HG03064 (cell line): ENCODE results near the gene ASAP2.

ENCODE experiments used
- ATAC-seq: cut with Tn5 transposase; IDR thresholded peaks from one replicate; pipeline ENCODE4 v1.9.1; 2021; ENCODE audit warnings: low read depth; ENCODE audit not compliant: unreplicated experiment

Gene ASAP2

DNA sequence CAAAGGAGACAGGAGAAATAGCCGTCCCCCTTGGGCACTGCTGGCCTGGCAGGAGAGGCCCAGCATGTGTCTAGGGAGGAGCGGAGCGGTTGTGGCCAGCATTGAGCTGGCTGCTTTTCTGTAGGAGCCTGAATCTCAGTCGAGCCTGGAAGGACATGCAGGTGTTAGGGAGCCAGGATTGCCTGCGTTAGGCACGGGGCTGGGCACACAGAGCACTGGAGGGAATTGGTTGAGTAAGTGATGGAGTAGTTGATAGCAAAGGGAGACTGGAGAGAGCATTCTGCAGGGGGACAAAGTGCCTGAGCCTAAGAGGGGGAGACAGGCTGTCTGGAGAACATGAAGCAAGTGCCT is 22.8 kb downstream of the ASAP2 start:
- ATAC-seq: no peak

- ATAC-seq: no peak
These were observed 23.6 kb downstream of the ASAP2 start for GRCh38 chr2:9230051-9230802.

GRCh38 chr2:9230881-9231280 is 24.3 kb downstream of the ASAP2 start:
- no peak for ATAC-seq

DNA sequence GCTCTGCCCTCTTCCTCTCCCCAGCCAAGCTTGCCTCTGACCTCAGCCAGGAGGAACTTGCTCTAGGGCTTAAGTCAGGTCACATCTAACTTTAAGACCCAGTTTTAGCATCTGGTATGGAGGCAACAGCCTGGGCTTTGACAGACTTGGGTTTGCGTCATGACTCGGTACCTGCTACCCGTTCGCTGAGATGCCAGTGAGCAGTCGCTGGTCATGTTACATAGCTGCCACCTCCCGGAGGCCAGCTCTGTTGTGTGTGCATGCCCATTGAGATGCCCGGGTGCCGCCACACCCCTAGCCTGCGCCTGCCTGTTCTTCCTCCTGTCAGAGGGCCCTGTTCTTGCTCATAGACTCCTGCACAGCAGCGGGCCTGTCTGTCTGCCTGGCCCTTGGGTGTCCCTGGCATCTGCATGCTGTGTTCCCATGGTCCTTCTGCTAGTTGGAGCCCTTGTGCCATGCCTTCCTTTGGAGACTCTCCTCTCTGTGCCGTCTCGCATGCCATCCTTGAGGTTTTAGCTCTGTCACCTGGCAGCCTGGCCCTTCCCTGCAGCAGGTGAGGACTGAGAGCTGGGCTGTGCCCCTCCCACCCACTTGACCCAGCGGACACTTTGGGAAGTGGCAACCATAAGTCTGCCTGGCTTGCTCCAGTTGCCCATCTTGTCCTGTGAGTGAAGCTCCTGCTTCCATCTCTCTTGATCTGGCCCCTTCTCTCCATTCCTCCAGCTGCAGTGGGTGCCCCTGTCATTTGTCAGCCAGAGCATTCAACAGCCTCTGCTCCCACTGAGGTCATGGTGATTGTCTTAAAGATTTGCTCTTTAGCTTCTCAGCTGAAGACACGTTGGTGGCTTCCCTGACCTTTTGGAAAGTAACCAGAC is 24.9 kb downstream of the ASAP2 start:
- no peak for ATAC-seq

- ATAC-seq: no peak
These were observed 25.5 kb downstream of the ASAP2 start for GRCh38 chr2:9232166-9232479.

- no peak for ATAC-seq
These were observed 26.3 kb downstream of the ASAP2 start for GRCh38 chr2:9232886-9233285.

GRCh38 chr2:9234680-9235146 is 28.1 kb downstream of the ASAP2 start:
- no peak for ATAC-seq

DNA sequence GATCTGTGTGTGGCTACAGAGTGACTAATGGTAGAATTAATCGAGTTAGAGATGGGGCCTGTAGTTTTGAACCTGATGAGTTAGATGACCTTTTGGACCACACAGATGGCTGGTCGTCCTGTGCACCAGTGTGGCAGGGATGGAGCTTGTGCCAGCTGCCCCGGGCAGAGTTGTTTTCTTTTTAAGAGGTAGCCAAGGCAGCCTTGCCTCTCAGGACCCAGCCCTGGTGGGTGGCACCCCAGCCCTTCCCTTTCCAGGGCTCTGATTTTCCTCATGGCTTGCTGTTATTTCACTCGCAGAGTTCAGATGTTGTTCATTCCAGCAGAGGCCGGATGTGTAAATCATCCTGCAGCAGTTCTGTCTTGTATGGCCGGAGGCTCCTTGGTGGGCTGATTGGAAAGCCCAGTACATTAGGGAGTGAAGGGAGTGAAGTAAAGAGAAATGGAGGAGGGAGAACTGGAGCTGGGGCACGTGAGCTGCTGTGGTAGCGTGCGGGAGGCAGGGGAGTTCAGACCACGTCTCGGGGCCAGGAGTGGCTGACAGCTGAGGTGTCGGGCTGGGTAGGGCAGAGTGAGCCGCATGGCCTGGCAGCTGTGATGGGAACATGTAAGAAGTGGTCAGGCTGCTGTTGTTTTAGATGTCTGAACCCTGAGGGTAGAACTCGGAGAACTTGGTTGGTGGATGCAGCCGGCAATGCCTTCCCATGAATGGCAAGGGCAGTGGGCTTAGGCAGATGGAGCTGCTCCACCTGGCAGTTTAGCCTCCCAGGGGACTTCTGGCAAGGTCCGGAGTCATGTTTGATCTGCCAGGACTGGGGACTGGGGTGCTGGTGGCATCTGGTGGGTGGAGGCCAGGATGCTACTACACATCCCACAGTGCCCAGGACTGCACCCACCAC is 28.8 kb downstream of the ASAP2 start:
- ATAC-seq: no peak

GRCh38 chr2:9236045-9236344 is 29.4 kb downstream of the ASAP2 start:
- ATAC-seq: no peak

- no peak for ATAC-seq
These were observed 30.3 kb downstream of the ASAP2 start for GRCh38 chr2:9236867-9237266.

- ATAC-seq: no peak
These were observed 31.2 kb downstream of the ASAP2 start for GRCh38 chr2:9237831-9238230.

DNA sequence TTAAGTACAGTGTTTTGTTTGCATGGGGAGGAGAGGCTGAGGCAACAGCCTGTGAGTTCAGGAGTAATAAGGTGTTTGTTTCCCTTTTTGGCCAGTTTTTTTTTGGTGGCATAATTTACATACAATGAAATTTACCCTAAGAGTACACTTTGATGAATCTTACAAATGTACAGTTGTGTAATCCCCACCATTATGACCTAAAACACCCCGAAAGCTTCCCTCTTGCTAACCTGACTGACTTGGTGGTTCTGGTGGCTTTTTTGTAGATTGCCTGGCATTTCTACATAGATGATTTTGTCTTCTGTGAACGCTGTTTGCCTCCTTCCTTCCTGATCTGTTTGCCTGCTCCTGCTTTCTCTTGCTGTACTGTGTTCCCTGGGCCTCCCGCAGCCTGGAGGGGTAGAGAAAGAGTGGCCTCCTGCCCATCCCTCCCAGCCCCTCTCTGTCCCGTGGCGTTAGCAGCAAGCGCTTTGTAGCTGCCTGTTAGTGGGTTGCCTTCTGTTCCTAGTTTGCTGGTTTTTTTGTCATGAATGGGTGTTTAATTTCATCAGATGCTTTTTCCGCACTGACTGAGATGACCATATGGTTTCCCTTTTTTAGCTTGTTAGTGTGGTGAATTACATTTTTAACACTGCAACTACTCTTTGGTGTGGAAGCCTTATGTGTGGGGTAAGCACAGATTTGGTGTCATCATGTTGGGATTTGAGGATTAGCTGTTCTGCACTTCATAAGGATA is 32.1 kb downstream of the ASAP2 start:
- no peak for ATAC-seq

GRCh38 chr2:9239616-9240015 is 33.0 kb downstream of the ASAP2 start:
- no peak for ATAC-seq

DNA sequence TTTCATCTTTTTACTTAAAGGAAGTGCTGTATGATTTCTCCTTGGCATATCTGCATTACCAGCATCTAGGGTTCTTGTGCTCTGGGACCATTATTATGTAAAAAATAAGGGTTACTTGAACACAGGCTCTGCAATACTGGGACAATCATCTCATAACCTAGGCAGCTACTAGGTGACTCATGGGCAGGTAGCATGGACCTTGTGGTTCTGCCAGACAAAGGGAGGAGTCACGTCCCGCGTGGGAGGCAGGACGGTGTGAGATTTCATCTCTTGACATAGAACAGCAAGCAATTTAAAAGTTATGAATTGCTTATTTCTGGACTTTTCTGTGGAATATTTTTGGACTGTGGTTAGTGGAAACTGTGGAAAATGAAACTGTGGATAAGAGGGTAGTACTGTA is 34.1 kb downstream of the ASAP2 start:
- ATAC-seq: no peak

- ATAC-seq: no peak
These were observed 34.6 kb downstream of the ASAP2 start for GRCh38 chr2:9241233-9241632.

DNA sequence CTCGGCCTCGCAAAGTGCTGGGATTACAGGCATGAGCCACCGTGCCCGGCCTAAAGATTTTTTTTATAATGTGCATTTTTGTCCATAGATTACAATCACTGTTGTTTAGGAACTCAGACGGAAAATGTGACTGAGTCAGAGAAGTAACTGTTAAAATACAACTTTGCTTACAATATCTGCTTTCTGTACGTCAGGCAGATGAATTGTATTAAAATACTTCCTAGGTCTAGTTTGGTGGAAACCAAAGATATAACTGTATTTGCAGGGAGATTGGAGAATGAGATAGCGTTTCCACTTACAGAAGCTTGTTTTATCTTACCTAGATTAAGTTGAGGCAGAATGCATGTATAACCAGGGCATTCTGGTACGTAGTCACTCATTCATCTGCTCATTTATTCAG is 36.7 kb downstream of the ASAP2 start:
- no peak for ATAC-seq

DNA sequence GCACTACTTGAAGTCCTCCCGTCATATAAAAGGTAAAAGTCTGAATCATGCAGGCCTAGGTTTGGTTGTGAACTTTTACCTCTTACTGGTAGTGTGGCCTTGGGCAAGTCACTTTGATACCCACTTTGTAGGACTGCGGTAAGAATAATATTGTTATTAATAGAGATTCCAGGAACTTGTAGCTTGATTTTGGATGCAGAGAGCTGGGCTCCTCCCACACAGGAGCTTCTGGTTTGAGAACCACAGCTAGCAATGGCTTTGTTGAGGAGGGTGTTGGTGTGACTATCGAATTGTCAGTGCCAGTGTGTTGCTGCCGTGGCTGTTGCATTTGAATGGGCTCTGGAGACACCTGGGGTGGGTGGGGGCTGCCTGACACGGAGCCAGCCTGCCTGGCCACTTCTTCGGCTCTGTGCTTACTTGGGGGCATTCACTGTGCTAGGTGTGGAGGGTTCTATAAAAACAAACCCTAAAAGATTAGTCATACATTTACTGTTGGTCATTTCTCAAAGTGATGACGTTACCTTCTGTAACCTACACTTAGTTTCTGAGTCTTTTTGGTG is 38.5 kb downstream of the ASAP2 start:
- ATAC-seq: no peak

- ATAC-seq: no peak
These were observed 40.6 kb downstream of the ASAP2 start for GRCh38 chr2:9247177-9247576.

DNA sequence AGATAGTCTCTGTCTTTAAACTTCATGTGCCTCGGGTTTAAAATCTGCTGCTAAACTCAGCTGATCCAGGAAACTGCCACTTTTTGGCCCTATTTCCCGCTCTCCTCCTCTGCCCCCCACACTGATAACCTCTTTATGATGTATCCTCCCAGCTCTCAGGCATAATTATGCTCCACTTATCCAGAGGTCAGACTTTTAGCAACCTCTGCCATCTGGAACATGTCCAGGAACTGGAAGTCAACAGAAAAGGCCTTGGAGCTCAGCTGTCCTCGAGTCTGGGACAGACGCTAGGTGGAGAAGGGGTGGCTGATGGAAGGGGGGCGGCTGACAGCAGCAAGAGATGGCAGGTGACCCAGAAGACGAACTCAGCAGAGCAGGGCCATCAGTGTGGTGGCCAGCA is 41.2 kb downstream of the ASAP2 start:
- ATAC-seq: no peak

GRCh38 chr2:9248363-9248762 is 41.8 kb downstream of the ASAP2 start:
- ATAC-seq: no peak
